Measurements from ENCODE around the gene HPS3.

GRCh38 chr3:149204390-149204991 is 75.1 kb downstream of the HPS3 start:
- TF ChIP-seq CTCF (IDR thresholded peaks at IDR 0.05), result no peak
- TF ChIP-seq EZH2phosphoT487 (IDR thresholded peaks at IDR 0.05), result no peak
- no peak for TF ChIP-seq EZH2 (IDR thresholded peaks at IDR 0.05)
